ENCODE results near the gene SEMA3C.

Gene SEMA3C

GRCh38 chr7:80767654-80768053, 151.2 kb downstream of the SEMA3C start:
- Histone ChIP-seq H3K27ac (ENCODE audit: extremely low read depth, low read depth, low read length) (no peak overlapping the region), H3K4me3 (ENCODE audit: low read depth, low read length) (no peak overlapping the region), H3K4me1 (ENCODE audit: control insufficient read depth, insufficient read depth, low read length) (peaks cover 27% of the 10 kb centered on the region), H3K9me3 (ENCODE audit: control insufficient read depth, insufficient read depth, low read depth, low read length) (no peaks in the 10 kb centered on the region), H3K36me3 (ENCODE audit: control insufficient read depth in 2 of 2, insufficient read depth in 1 of 2, low read length in 2 of 2) (no peaks in the 10 kb centered on the region)
- peak; percentile 73 for TF ChIP-seq PRDM6 (tag by site-specific recombination; IDR thresholded peaks at IDR 0.05)
- no peak for TF ChIP-seq SP3 (tag by site-specific recombination; IDR thresholded peaks at IDR 0.05)
- ChIA-PET POLR2A (no interaction called here), CTCF (no interaction called here)

GRCh38 chr7:80766724-80767123, 152.1 kb downstream of the SEMA3C start:
- Histone ChIP-seq H3K9me3 (ENCODE audit: control insufficient read depth, insufficient read depth, low read depth, low read length) (no peaks in the 10 kb centered on the region), H3K4me1 (ENCODE audit: control insufficient read depth, insufficient read depth, low read length) (peaks cover 19% of the 10 kb centered on the region), H3K27ac (ENCODE audit: extremely low read depth, low read depth, low read length) (no peak overlapping the region), H3K4me3 (ENCODE audit: low read depth, low read length) (no peak overlapping the region), H3K36me3 (ENCODE audit: control insufficient read depth in 2 of 2, insufficient read depth in 1 of 2, low read length in 2 of 2) (no peaks in the 10 kb centered on the region)
- POLR2A ChIA-PET, result interaction anchor here (0.7 kb wide), 1 partner anchor 72 kb away, joined by 3 read pairs; no protein-coding TSS in a partner anchor
- CTCF ChIA-PET, result no interaction called here
- no peak for TF ChIP-seq ZNF501 (tag by site-specific recombination; IDR thresholded peaks at IDR 0.05)
- TF ChIP-seq ZNF529 (tag by site-specific recombination; IDR thresholded peaks at IDR 0.05; ENCODE audit: insufficient replicate concordance), result no peak
- TF ChIP-seq ZNF302 (tag by site-specific recombination; IDR thresholded peaks at IDR 0.05; ENCODE audit: low read depth), result no peak
- no peak for TF ChIP-seq GLIS2 (tag by site-specific recombination; IDR thresholded peaks at IDR 0.05)
- no peak for TF ChIP-seq PRDM6 (tag by site-specific recombination; IDR thresholded peaks at IDR 0.05)
- TF ChIP-seq ZNF548 (tag by site-specific recombination; IDR thresholded peaks at IDR 0.05), result no peak
- no peak for TF ChIP-seq ZBTB21 (tag by site-specific recombination; IDR thresholded peaks at IDR 0.05)
- no peak for TF ChIP-seq ATF2 (tag by site-specific recombination; IDR thresholded peaks at IDR 0.05; ENCODE audit: low read depth)
- TF ChIP-seq PRDM2 (tag by site-specific recombination; IDR thresholded peaks at IDR 0.05; ENCODE audit: borderline replicate concordance), result no peak
- no peak for TF ChIP-seq ZBTB7A (tag by site-specific recombination; IDR thresholded peaks at IDR 0.05; ENCODE audit: low read depth)
- TF ChIP-seq ZNF785 (tag by site-specific recombination; IDR thresholded peaks at IDR 0.05), result no peak
- TF ChIP-seq ZNF24 (tag by site-specific recombination; IDR thresholded peaks at IDR 0.05), result no peak
- no peak for TF ChIP-seq ZNF76 (tag by site-specific recombination; IDR thresholded peaks at IDR 0.05; ENCODE audit: borderline replicate concordance, low read depth)
- TF ChIP-seq MEIS1 (CRISPR knock-in tag; IDR thresholded peaks at IDR 0.05; ENCODE audit: borderline replicate concordance), result no peak
- TF ChIP-seq ZNF26 (tag by site-specific recombination; IDR thresholded peaks at IDR 0.05), result no peak
- no peak for TF ChIP-seq ZNF639 (tag by site-specific recombination; IDR thresholded peaks at IDR 0.05)
- no peak for TF ChIP-seq AEBP2 (tag by site-specific recombination; IDR thresholded peaks at IDR 0.05; ENCODE audit: borderline replicate concordance)
- no peak for TF ChIP-seq SP3 (tag by site-specific recombination; IDR thresholded peaks at IDR 0.05)
- no peak for TF ChIP-seq ZNF629 (tag by site-specific recombination; IDR thresholded peaks at IDR 0.05)
